Measurements from ENCODE around the gene ZMYND11. TPM values are rescaled to one million over a fixed set of nuclear protein-coding genes. Genes with fewer than 3 reads are reported as not detected.

Gene ZMYND11
- polyA plus RNA-seq, 1 donor (not counting 4 experiments of a cell fraction or from before 2014, with no cell fraction given): 36.1 TPM

DNA sequence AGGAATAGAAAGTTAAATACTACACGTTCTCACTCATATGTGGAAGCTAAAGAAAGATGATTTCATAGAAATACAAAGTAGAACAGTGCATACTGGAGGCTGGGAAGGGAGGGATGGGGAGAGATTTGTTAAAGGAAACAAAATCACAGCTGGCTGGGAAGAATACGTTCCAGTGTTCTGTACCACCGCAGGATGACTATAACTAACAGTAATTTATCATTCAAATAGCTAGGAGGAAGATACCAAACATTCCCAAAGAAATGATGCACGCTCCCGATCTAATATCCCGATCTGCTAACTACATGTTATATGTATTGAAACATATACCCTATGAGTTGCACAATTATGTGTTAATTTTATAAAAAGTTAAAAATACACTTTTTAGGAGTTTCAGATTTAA lies 162.3 kb downstream of the ZMYND11 start:
- Histone ChIP-seq H3K4me2 (ENCODE audit: control insufficient read depth, extremely low read depth, insufficient read depth, low read depth, low read length) (peak overlapping the region; percentile 6), H3K27me3 (ENCODE audit: control insufficient read depth, extremely low read depth, insufficient read depth, low read length) (no peaks in the 10 kb centered on the region), H3K27ac (ENCODE audit: control insufficient read depth, insufficient read depth, low read length) (no peak overlapping the region), H4K20me1 (ENCODE audit: control insufficient read depth, extremely low read depth, insufficient read depth, low read length) (no peaks in the 10 kb centered on the region), H3K4me3 (ENCODE audit: control insufficient read depth in 2 of 3, extremely low read depth in 1 of 3, insufficient read depth in 2 of 3, low read depth in 1 of 3, low read length in 3 of 3) (no peak overlapping the region), H3K9ac (ENCODE audit: control insufficient read depth, extremely low read depth, insufficient read depth, low read length) (no peak overlapping the region), H3K79me2 (ENCODE audit: control insufficient read depth, insufficient read depth, low read length) (no peaks in the 10 kb centered on the region), H2AFZ (ENCODE audit: control insufficient read depth, low read length) (no peak overlapping the region), H3K4me1 (ENCODE audit: control insufficient read depth, extremely low read depth, insufficient read depth, low read length) (peaks cover 4% of the 10 kb centered on the region), H3K9me3 (ENCODE audit: control insufficient read depth, low read depth, low read length) (no peaks in the 10 kb centered on the region), H3K9me1 (ENCODE audit: control insufficient read depth, extremely low read depth, insufficient read depth, low read length) (no peaks in the 10 kb centered on the region), H3K36me3 (ENCODE audit: control insufficient read depth in 2 of 2, extremely low read depth in 1 of 2, insufficient read depth in 2 of 2, low read length in 2 of 2) (no peaks in the 10 kb centered on the region)
- TF ChIP-seq, protein P1, sequence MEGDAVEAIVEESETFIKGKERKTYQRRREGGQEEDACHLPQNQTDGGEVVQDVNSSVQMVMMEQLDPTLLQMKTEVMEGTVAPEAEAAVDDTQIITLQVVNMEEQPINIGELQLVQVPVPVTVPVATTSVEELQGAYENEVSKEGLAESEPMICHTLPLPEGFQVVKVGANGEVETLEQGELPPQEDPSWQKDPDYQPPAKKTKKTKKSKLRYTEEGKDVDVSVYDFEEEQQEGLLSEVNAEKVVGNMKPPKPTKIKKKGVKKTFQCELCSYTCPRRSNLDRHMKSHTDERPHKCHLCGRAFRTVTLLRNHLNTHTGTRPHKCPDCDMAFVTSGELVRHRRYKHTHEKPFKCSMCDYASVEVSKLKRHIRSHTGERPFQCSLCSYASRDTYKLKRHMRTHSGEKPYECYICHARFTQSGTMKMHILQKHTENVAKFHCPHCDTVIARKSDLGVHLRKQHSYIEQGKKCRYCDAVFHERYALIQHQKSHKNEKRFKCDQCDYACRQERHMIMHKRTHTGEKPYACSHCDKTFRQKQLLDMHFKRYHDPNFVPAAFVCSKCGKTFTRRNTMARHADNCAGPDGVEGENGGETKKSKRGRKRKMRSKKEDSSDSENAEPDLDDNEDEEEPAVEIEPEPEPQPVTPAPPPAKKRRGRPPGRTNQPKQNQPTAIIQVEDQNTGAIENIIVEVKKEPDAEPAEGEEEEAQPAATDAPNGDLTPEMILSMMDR (optimal IDR thresholded peaks at IDR 0.05 in 1 of 3, IDR thresholded peaks at IDR 0.05 in 1 of 3, conservative IDR thresholded peaks at IDR 0.05 in 1 of 3; ENCODE audit: extremely low read depth in 1 of 3, insufficient read depth in 2 of 3, low read length in 3 of 3): no peak
- no peak for TF ChIP-seq EZH2 (IDR thresholded peaks at IDR 0.05; ENCODE audit: low read length)
- dilution Hi-C loops (cut with MboI; ENCODE audit: extremely low pct_ligation_motif_present, low sequenced_read_pairs): no loop called here
- FAIRE-seq: no peak
- DNase-seq (ENCODE audit: low read depth, low spot score): no peak

DNA sequence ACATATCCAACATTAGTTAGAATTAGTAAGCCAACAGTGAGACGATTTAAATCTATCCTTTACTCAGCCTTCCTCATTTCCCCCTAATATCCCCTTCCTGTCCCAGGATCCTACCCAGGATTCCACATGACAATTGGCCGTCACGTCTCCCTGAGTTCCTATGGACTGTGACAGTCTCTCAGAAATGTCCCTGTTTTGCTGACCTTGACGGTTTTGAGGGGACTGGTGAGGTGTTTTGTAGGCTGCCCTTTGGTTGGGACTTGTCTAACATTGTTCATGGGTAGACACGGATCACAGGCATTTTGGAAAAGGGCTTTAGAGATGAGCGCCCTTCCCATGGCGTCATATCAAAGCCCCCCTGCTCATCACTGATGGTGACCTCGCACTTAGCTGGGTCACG lies 162.8 kb downstream of the ZMYND11 start:
- Histone ChIP-seq H3K27me3 (ENCODE audit: control insufficient read depth, extremely low read depth, insufficient read depth, low read length) (no peaks in the 10 kb centered on the region), H3K4me2 (ENCODE audit: control insufficient read depth, extremely low read depth, insufficient read depth, low read depth, low read length) (no peak overlapping the region), H2AFZ (ENCODE audit: control insufficient read depth, low read length) (no peak overlapping the region), H3K4me3 (ENCODE audit: control insufficient read depth in 2 of 3, extremely low read depth in 1 of 3, insufficient read depth in 2 of 3, low read depth in 1 of 3, low read length in 3 of 3) (no peak overlapping the region), H3K36me3 (ENCODE audit: control insufficient read depth in 2 of 2, extremely low read depth in 1 of 2, insufficient read depth in 2 of 2, low read length in 2 of 2) (no peaks in the 10 kb centered on the region), H3K79me2 (ENCODE audit: control insufficient read depth, insufficient read depth, low read length) (no peaks in the 10 kb centered on the region), H3K9me1 (ENCODE audit: control insufficient read depth, extremely low read depth, insufficient read depth, low read length) (no peaks in the 10 kb centered on the region), H3K9me3 (ENCODE audit: control insufficient read depth, low read depth, low read length) (no peaks in the 10 kb centered on the region), H3K9ac (ENCODE audit: control insufficient read depth, extremely low read depth, insufficient read depth, low read length) (no peak overlapping the region), H3K27ac (ENCODE audit: control insufficient read depth, insufficient read depth, low read length) (no peak overlapping the region), H3K4me1 (ENCODE audit: control insufficient read depth, extremely low read depth, insufficient read depth, low read length) (peaks cover 4% of the 10 kb centered on the region), H4K20me1 (ENCODE audit: control insufficient read depth, extremely low read depth, insufficient read depth, low read length) (no peaks in the 10 kb centered on the region)
- dilution Hi-C loops (cut with MboI; ENCODE audit: extremely low pct_ligation_motif_present, low sequenced_read_pairs): no loop called here
- no peak for DNase-seq (ENCODE audit: low read depth, low spot score)
- FAIRE-seq: no peak
- TF ChIP-seq, protein P1 (optimal IDR thresholded peaks at IDR 0.05 in 1 of 3, IDR thresholded peaks at IDR 0.05 in 1 of 3, conservative IDR thresholded peaks at IDR 0.05 in 1 of 3; ENCODE audit: extremely low read depth in 1 of 3, insufficient read depth in 2 of 3, low read length in 3 of 3): no peak
- no peak for TF ChIP-seq EZH2 (IDR thresholded peaks at IDR 0.05; ENCODE audit: low read length)

Data from keratinocyte (primary cell).